PC-9 (cell line): ENCODE data around the gene UBLCP1.

ENCODE experiments used
- EZH2 ChIP-seq: fragments of 200-600 bp; sonication (generic); IDR thresholded peaks from 2 replicates; pipeline ENCODE4 v1.8.0; 2017; ENCODE audit warnings: antibody characterized with exemption, low read depth
- TF ChIP-seq, protein P1 (sequence below): fragments of 200-600 bp; sonication (generic); conservative IDR thresholded peaks from 2 replicates; pipeline ENCODE4 v1.6.1; 2017; ENCODE audit warnings: mixed run types, antibody characterized with exemption, mild to moderate bottlenecking, moderate library complexity

DNA sequence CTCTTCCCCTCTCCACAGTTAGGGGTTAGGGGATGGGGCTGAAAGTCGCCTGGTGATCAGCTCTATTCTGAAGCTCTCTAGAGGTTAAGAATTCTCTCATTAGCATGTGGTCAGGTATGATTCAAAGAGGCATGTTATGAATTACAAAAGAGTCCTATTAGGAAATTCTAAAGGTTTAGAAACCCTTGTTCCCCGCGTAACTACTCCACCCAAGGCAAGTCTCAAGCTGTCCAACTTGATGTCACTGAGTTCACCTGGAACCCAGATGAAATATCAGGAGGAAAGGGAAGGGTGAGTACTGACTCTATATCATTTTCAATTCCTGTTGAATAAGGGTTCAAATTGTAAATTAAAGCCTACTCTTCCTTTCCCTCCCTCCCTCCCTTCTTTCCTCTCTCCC lies 35.6 kb upstream of the UBLCP1 start:
- TF ChIP-seq, protein P1, sequence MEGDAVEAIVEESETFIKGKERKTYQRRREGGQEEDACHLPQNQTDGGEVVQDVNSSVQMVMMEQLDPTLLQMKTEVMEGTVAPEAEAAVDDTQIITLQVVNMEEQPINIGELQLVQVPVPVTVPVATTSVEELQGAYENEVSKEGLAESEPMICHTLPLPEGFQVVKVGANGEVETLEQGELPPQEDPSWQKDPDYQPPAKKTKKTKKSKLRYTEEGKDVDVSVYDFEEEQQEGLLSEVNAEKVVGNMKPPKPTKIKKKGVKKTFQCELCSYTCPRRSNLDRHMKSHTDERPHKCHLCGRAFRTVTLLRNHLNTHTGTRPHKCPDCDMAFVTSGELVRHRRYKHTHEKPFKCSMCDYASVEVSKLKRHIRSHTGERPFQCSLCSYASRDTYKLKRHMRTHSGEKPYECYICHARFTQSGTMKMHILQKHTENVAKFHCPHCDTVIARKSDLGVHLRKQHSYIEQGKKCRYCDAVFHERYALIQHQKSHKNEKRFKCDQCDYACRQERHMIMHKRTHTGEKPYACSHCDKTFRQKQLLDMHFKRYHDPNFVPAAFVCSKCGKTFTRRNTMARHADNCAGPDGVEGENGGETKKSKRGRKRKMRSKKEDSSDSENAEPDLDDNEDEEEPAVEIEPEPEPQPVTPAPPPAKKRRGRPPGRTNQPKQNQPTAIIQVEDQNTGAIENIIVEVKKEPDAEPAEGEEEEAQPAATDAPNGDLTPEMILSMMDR = no peak
- TF ChIP-seq EZH2 = no peak
